ENCODE results near the gene TMEM30A.
A peak's percentile ranks its signal among the peaks of the same experiment; 100 is the strongest.

Gene TMEM30A

DNA sequence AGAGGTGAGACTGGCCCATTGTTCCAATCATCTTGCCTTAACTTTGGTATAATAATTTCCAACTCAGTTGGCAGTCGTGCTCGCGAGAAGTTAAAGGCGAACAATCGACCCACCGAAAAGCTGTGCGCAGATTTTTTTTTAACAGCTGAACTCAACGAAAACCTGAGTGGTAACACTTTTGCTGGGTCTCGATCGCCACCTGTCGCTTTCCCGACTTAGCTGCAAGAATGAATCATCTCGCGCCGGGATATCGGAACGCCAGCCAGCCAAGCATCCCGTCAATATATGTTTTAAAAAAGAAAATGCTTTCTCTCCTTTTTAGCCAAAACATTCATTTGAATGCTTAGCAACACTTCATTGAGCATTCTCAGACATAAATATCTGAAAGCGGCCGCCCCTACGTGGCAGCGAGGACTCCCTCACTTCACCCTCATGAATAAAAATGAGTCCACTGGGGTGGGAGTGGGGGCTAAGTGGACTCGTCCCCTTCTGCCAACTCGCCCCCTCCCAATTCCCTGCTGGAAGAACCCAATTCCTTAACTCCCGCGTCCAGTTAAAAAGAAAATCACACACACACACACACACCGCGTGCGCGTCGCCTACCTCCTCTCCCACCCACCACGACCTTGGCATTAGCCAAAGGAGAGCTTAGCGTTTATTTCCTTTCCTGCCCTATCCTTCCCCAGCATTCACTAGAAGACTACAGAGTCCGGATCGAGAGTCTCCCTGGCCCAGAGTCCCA is 80.2 kb downstream of the TMEM30A start:
- Histone ChIP-seq H3K36me3 (ENCODE audit: control insufficient read depth in 2 of 2, insufficient read depth in 2 of 2, low read length in 2 of 2) (no peaks in the 10 kb centered on the region), H3K9ac (ENCODE audit: low read depth in 1 of 2, low read length in 2 of 2) (peak overlapping the region; percentile 30 to 47), H3K27me3 (ENCODE audit: control insufficient read depth in 2 of 2, insufficient read depth in 2 of 2, low read length in 2 of 2) (peaks cover 54 to 61% of the 10 kb centered on the region in 2 donors), H3K4me1 (ENCODE audit: control insufficient read depth in 2 of 2, insufficient read depth in 2 of 2, low read length in 2 of 2) (peaks cover 9 to 12% of the 10 kb centered on the region in 2 donors), H3K4me3 (ENCODE audit: low read length in 2 of 2) (peak overlapping the region; percentile 54 to 76), H3K9me3 (ENCODE audit: control insufficient read depth in 2 of 2, low read length in 2 of 2) (no peaks in the 10 kb centered on the region), H3K27ac (ENCODE audit: low read depth in 2 of 2, low read length in 2 of 2) (peak overlapping the region; percentile 65 to 77)

GRCh38 chr6:75203721-75204120 is 80.9 kb downstream of the TMEM30A start:
- peaks cover 8 to 10% of the 10 kb centered on the region in 2 donors for H3K4me1 ChIP-seq (ENCODE audit: control insufficient read depth in 2 of 2, insufficient read depth in 2 of 2, low read length in 2 of 2)
- H3K27me3 ChIP-seq (ENCODE audit: control insufficient read depth in 2 of 2, insufficient read depth in 2 of 2, low read length in 2 of 2) = peaks cover 52 to 60% of the 10 kb centered on the region in 2 donors
- no peaks in the 10 kb centered on the region for H3K9me3 ChIP-seq (ENCODE audit: control insufficient read depth in 2 of 2, low read length in 2 of 2)
- H3K9ac ChIP-seq (ENCODE audit: low read depth in 1 of 2, low read length in 2 of 2) = no peak overlapping the region
- peak overlapping the region in 1 of 2 donors; percentile 76 for H3K4me3 ChIP-seq (ENCODE audit: low read length in 2 of 2)
- H3K36me3 ChIP-seq (ENCODE audit: control insufficient read depth in 2 of 2, insufficient read depth in 2 of 2, low read length in 2 of 2) = no peaks in the 10 kb centered on the region
- peak overlapping the region in 1 of 2 donors; percentile 35 for H3K27ac ChIP-seq (ENCODE audit: low read depth in 2 of 2, low read length in 2 of 2)
